ENCODE data around the gene AGTR1.

- TF ChIP-seq, protein P1, sequence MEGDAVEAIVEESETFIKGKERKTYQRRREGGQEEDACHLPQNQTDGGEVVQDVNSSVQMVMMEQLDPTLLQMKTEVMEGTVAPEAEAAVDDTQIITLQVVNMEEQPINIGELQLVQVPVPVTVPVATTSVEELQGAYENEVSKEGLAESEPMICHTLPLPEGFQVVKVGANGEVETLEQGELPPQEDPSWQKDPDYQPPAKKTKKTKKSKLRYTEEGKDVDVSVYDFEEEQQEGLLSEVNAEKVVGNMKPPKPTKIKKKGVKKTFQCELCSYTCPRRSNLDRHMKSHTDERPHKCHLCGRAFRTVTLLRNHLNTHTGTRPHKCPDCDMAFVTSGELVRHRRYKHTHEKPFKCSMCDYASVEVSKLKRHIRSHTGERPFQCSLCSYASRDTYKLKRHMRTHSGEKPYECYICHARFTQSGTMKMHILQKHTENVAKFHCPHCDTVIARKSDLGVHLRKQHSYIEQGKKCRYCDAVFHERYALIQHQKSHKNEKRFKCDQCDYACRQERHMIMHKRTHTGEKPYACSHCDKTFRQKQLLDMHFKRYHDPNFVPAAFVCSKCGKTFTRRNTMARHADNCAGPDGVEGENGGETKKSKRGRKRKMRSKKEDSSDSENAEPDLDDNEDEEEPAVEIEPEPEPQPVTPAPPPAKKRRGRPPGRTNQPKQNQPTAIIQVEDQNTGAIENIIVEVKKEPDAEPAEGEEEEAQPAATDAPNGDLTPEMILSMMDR (IDR thresholded peaks at IDR 0.05): no peak
- no peak for TF ChIP-seq POLR2A (IDR thresholded peaks at IDR 0.05)
Observed at GRCh38 chr3:148729476-148730055, 31.9 kb downstream of the AGTR1 start.

Data from right lobe of liver (tissue), 4 donors.